Measurements from ENCODE around the gene DACT2.
"Not testable (repeated sequence)": the region's sequence is repeated elsewhere in the genome, so short reads cannot be mapped to it uniquely, and the experiment has no call there.

The DACT2 gene

GRCh38 chr6:168315596-168315995 is 4.0 kb downstream of the DACT2 start:
- DNase-seq (ENCODE audit: low read depth), result no peak
- no peak for TF ChIP-seq CTCF (IDR thresholded peaks at IDR 0.05; ENCODE audit: control insufficient read depth, extremely low read depth, insufficient read depth)
- no peak overlapping the region for H3K4me3 ChIP-seq (ENCODE audit: low read depth, low read length)

DNA sequence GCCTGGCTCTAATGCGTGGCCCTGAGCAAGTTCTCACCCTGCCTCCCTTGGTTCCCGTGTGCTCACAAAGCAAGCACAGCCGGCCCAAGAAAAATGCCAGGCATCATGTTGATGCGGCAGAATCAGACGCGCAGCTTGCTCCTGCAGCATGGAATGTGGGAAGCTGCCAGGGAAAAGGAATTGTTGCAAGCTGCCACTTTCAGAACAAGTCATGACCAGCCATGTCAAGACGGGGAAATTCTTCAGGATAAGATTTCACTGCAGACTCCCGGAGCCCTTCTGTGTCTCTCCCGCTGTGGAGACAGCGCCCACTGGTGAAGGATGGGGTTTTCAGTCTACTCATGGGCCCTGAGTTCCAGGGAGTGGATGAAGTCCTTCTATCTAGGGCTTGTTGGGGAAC is 4.6 kb downstream of the DACT2 start:
- no peak for TF ChIP-seq CTCF (IDR thresholded peaks at IDR 0.05; ENCODE audit: control insufficient read depth, extremely low read depth, insufficient read depth)
- no peak for DNase-seq (ENCODE audit: low read depth)
- H3K4me3 ChIP-seq (ENCODE audit: low read depth, low read length), result no peak overlapping the region

DNA sequence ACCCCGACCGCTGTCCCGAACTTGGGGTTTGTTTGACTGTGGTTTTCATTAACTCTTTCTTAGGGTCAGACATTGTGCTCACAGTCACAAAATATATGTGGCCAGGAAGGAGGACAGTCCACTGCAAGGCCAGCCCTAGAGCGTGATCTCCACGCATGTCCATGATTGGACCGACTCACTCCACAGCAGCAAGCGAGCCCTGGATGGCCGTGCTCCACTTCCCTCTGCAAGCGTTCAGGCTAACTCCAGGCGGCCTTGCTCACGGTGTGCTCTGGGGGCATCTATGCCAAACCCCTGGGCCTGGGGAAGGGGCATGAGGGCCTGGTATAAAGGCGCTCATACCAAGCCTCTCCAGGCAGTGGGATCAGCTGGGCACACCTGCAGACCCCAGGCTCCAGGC is 5.6 kb downstream of the DACT2 start:
- H3K4me3 ChIP-seq (ENCODE audit: low read depth, low read length), result no peak overlapping the region
- TF ChIP-seq CTCF (IDR thresholded peaks at IDR 0.05; ENCODE audit: control insufficient read depth, extremely low read depth, insufficient read depth), result no peak

DNA sequence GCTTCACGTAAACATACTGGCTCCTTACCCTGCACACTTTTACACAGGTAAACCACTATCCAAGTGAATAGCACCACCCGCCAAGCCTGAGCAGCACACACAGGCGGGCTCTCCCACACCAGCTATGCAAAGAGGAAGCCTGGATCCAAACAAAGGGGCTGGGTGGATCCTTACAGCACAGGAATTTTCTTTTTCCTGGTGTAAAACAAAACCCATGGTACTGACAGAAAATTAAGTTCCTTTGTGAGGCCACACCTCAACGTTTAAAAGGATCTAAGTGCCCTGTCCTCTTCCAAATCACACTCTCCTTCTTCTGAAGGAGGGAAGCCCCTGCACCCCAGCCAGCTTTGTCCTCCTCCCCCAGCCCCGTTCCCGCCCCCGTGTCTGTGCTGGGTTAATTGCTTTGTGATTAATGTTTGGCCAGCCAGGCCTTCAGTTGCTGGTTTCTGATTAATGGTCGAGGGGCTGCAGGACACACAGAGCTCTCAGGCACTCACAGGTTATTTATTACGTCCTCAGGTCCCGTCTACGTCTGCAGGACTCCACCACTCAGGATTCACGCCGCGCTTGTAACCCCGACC is 6.1 kb downstream of the DACT2 start:
- H3K4me3 ChIP-seq (ENCODE audit: low read depth, low read length), result no peak overlapping the region
- TF ChIP-seq CTCF (IDR thresholded peaks at IDR 0.05; ENCODE audit: control insufficient read depth, extremely low read depth, insufficient read depth), result no peak
- DNase-seq (ENCODE audit: low read depth), result no peak

More for the DNA sequence above, 5.6 kb downstream of the DACT2 start:
- DNase-seq (ENCODE audit: low read depth), result no peak

GRCh38 chr6:168312125-168312507 is 7.5 kb downstream of the DACT2 start:
- H3K4me3 ChIP-seq (ENCODE audit: low read depth, low read length); DNase-seq (ENCODE audit: low read depth): not testable (repeated sequence)

GRCh38 chr6:168311410-168312124 is 8.0 kb downstream of the DACT2 start:
- H3K4me3 ChIP-seq (ENCODE audit: low read depth, low read length), result no peak overlapping the region
- no peak for DNase-seq (ENCODE audit: low read depth)
- TF ChIP-seq CTCF (IDR thresholded peaks at IDR 0.05; ENCODE audit: control insufficient read depth, extremely low read depth, insufficient read depth), result no peak

DNA sequence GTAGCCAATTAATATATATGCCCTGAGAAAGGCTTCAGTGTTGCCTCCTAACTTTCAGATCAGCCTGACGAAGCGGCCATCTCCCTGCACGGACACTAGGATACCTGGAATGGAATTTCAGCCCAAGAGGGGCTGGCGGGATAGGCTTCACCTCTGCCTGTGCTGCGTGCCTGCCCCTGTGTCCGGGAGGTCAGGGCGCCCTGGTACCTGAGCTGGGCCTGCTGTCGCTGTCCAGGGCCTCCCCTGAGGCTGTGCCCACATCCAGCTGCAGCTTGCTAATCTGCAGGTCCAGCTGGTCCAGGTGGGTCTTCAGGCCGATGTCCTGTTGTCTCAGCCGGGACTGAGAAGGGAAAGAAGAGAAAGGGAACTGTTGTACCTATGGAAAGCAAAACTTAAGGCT is 8.6 kb downstream of the DACT2 start:
- no peak for TF ChIP-seq CTCF (IDR thresholded peaks at IDR 0.05; ENCODE audit: control insufficient read depth, extremely low read depth, insufficient read depth)
- DNase-seq (ENCODE audit: low read depth), result no peak

More for the DNA sequence above, 8.6 kb downstream of the DACT2 start:
- no peak overlapping the region for H3K4me3 ChIP-seq (ENCODE audit: low read depth, low read length)

Data from LNCaP clone FGC (cell line).